Panc1 (cell line): Measurements from ENCODE around the gene CASQ2. TPM values are rescaled to one million over a fixed set of nuclear protein-coding genes. Genes with fewer than 3 reads are reported as not detected.

Experiments used
- ATAC-seq: fragments of 200-7000 bp; cut with Tn5 transposase; 2 replicates; pipeline ENCODE4 v1.9.1; 2020; ENCODE audit warnings: mild to moderate bottlenecking, moderate library complexity
- BruUV-seq: library from RNA; stranded (reverse); fragments of 400-500 nt; replicated peaks from 2 replicates; lab custom pipeline; 2021; lab: Mats Ljungman, UMichigan
- CTCF ChIA-PET: fragments of 300-600 bp; sonication (Branson Sonifier 250); formaldehyde crosslinking; loops from one replicate; lab custom pipeline; 2022; ENCODE audit warnings: antibody characterized with exemption; lab: Charles Lee
- POLR2A ChIA-PET: fragments of 300-600 bp; sonication (Branson Sonifier 250); formaldehyde crosslinking; loops from one replicate; lab custom pipeline; 2022; ENCODE audit warnings: antibody characterized with exemption; lab: Charles Lee
- DNase-seq: peaks from one replicate; pipeline ENCODE4 v3.0.0-alpha.2; 2010; ENCODE audit warnings: low read depth, low spot score
- H3K27ac ChIP-seq: 2 replicates; pipeline ENCODE4 v1.5.1; 2011; ENCODE audit warnings: mild to moderate bottlenecking, low read length, inconsistent platforms
- H3K27me3 ChIP-seq: fragments of 200-500 bp; sonication (Bioruptor generic); 2 replicates; pipeline ENCODE4 v1.6.0; 2014; ENCODE audit warnings: low read length, inconsistent platforms; ENCODE audit not compliant: control insufficient read depth, insufficient read depth
- H3K36me3 ChIP-seq: fragments of 200-500 bp; sonication (Bioruptor generic); 2 replicates; pipeline ENCODE4 v1.5.1; 2014; ENCODE audit warnings: inconsistent platforms, mild to moderate bottlenecking, low read length, moderate library complexity; ENCODE audit not compliant: control insufficient read depth, insufficient read depth
- H3K4me1 ChIP-seq: 2 replicates; pipeline ENCODE4 v1.5.1; 2011; ENCODE audit warnings: inconsistent platforms, mild to moderate bottlenecking, low read length, moderate library complexity; ENCODE audit not compliant: control insufficient read depth, insufficient read depth
- H3K4me3 ChIP-seq, 2 experiments: 2 replicates each; pipeline ENCODE4 v1.5.1; 2011 to 2012; ENCODE audit warnings: low read depth in 2 of 2, low read length in 2 of 2, mild to moderate bottlenecking in 2 of 2, inconsistent platforms in 1 of 2, moderate library complexity in 1 of 2
- H3K9me3 ChIP-seq: fragments of 200-500 bp; sonication (Bioruptor generic); 2 replicates; pipeline ENCODE4 v1.5.1; 2014; ENCODE audit warnings: low read depth, mild to moderate bottlenecking, inconsistent platforms, low read length, moderate library complexity; ENCODE audit not compliant: control insufficient read depth, insufficient read depth
- CTCF ChIP-seq: fragments of 450-650 bp; IDR thresholded peaks from 2 replicates; pipeline ENCODE4 v1.5.1; 2017; ENCODE audit warnings: mild to moderate bottlenecking
- POLR2AphosphoS5 ChIP-seq: IDR thresholded peaks from 2 replicates; pipeline ENCODE4 v1.6.1; 2012; ENCODE audit warnings: mild to moderate bottlenecking, low read depth, low read length, moderate library complexity
- REST ChIP-seq, 2 experiments: IDR thresholded peaks; 2 replicates each; pipeline ENCODE4 v1.6.1; 2011 to 2012; ENCODE audit warnings: low read depth in 2 of 2, control low read depth in 1 of 2, low read length in 1 of 2, mild to moderate bottlenecking in 1 of 2, moderate library complexity in 1 of 2; ENCODE audit not compliant: insufficient read depth in 1 of 2
- SIN3A ChIP-seq: IDR thresholded peaks from 2 replicates; pipeline ENCODE4 v1.6.1; 2012; ENCODE audit warnings: low read depth, mild to moderate bottlenecking, low read length, moderate library complexity, borderline replicate concordance; ENCODE audit not compliant: insufficient read depth
- TCF7L2 ChIP-seq: IDR thresholded peaks from 2 replicates; pipeline ENCODE4 v1.6.1; 2011; ENCODE audit warnings: mild to moderate bottlenecking, low read depth, low read length, inconsistent platforms
- in situ Hi-C: cut with HindIII; loops from 2 replicates; pipeline ENCODE4 v1.10.0; 2016; ENCODE audit warnings: low sequenced_read_pairs, low pct_unique_long_range_greater_than_20kb
- intact Hi-C: fragments of 100-400 bp; cut with micrococcal nuclease; formaldehyde crosslinking; loops from one replicate; pipeline ENCODE4 v1.10.0; 2022; ENCODE audit not compliant: unreplicated experiment
- total RNA-seq: library from RNA; stranded (reverse); gene quantifications from one replicate; pipeline ENCODE4 v1.2.1, GENCODE V29; 2021; ENCODE audit not compliant: unreplicated experiment

Gene CASQ2
- total RNA-seq, 1 experiment from 2014 or later: not detected

GRCh38 chr1:115694805-115695204, 73.7 kb downstream of the CASQ2 start:
- H3K4me3 ChIP-seq: no peak overlapping the region
- ChIA-PET POLR2A (no interaction called here), CTCF (no interaction called here)
- no TSS peak for BruUV-seq
- H3K9me3 ChIP-seq: no peaks in the 10 kb centered on the region
- H3K4me1 ChIP-seq: no peaks in the 10 kb centered on the region
- DNase-seq: no peak
- no peak overlapping the region for H3K27ac ChIP-seq
- in situ Hi-C loops (no loop called here), intact Hi-C loops (no loop called here)
- TF ChIP-seq REST (IDR thresholded peaks at IDR 0.05; ENCODE audit: insufficient read depth in 1 of 2, low read depth in 2 of 2, low read length in 1 of 2): no peak
- TF ChIP-seq POLR2AphosphoS5: no peak
- no peak for TF ChIP-seq TCF7L2
- TF ChIP-seq CTCF: no peak
- TF ChIP-seq SIN3A: no peak
- ATAC-seq: no peak
- no peaks in the 10 kb centered on the region for H3K27me3 ChIP-seq
- H3K36me3 ChIP-seq: no peaks in the 10 kb centered on the region

- no peaks in the 10 kb centered on the region for H3K36me3 ChIP-seq
- no peak for TF ChIP-seq POLR2AphosphoS5
- TF ChIP-seq CTCF: no peak
- no peak for TF ChIP-seq TCF7L2
- TF ChIP-seq SIN3A: no peak
- no peak for TF ChIP-seq REST (IDR thresholded peaks at IDR 0.05; ENCODE audit: insufficient read depth in 1 of 2, low read depth in 2 of 2, low read length in 1 of 2)
- in situ Hi-C loops (no loop called here), intact Hi-C loops (no loop called here)
- H3K9me3 ChIP-seq: no peaks in the 10 kb centered on the region
- H3K27ac ChIP-seq: no peak overlapping the region
- DNase-seq (no peak), ATAC-seq (no peak)
- H3K4me1 ChIP-seq: no peaks in the 10 kb centered on the region
- H3K4me3 ChIP-seq: no peak overlapping the region
- ChIA-PET POLR2A (no interaction called here), CTCF (no interaction called here)
- H3K27me3 ChIP-seq: no peaks in the 10 kb centered on the region
- no TSS peak for BruUV-seq
Measured at GRCh38 chr1:115692224-115692623, 76.3 kb downstream of the CASQ2 start.
